HL-60 (cell line): ENCODE data around the gene ANKRD44.

Source experiments
- CTCF ChIP-seq: IDR thresholded peaks from one replicate; pipeline ENCODE4 v1.5.1; 2011; ENCODE audit warnings: low read length, control low read depth, inconsistent platforms; ENCODE audit not compliant: insufficient read depth
- GABPA ChIP-seq: IDR thresholded peaks from 2 replicates; pipeline ENCODE4 v1.6.1; 2012; ENCODE audit warnings: low read depth
- POLR2AphosphoS5 ChIP-seq: IDR thresholded peaks from 2 replicates; pipeline ENCODE4 v1.6.1; 2012; ENCODE audit warnings: low read depth
- REST ChIP-seq: IDR thresholded peaks from 2 replicates; pipeline ENCODE4 v1.6.1; 2012; ENCODE audit warnings: low read depth; ENCODE audit not compliant: insufficient replicate concordance
- SPI1 ChIP-seq: IDR thresholded peaks from 2 replicates; pipeline ENCODE4 v1.6.1; 2012; ENCODE audit warnings: low read depth, mild to moderate bottlenecking, borderline replicate concordance

- no peak for TF ChIP-seq CTCF
- TF ChIP-seq REST = no peak
- TF ChIP-seq POLR2AphosphoS5 = no peak
- no peak for TF ChIP-seq GABPA
- TF ChIP-seq SPI1 = no peak
These were observed 286.4 kb downstream of the ANKRD44 start for GRCh38 chr2:197024206-197024605.
